GM23248 (cell line): ENCODE data around the gene PCDH12. TPM values are rescaled to one million over a fixed set of nuclear protein-coding genes. Genes with fewer than 3 reads are reported as not detected.

Source experiments
- DNase-seq: peaks from one replicate; pipeline ENCODE4 v3.0.0-alpha.2; 2015
- H2AFZ ChIP-seq: fragments of 200-600 bp; sonication (generic); 2 replicates; pipeline ENCODE4 v1.6.1; 2016; ENCODE audit warnings: antibody characterized with exemption
- H3F3A ChIP-seq: fragments of 200-600 bp; sonication (generic); 2 replicates; pipeline ENCODE4 v1.6.1; 2016; ENCODE audit warnings: mild to moderate bottlenecking, antibody characterized with exemption, mixed run types; ENCODE audit not compliant: insufficient read depth
- H3K27ac ChIP-seq: fragments of 200-600 bp; sonication (generic); 2 replicates; pipeline ENCODE4 v1.5.1; 2016; ENCODE audit warnings: mild to moderate bottlenecking
- H3K27me3 ChIP-seq: fragments of 200-600 bp; sonication (generic); replicated peaks from 2 replicates; pipeline ENCODE4 v1.6.1; 2016; ENCODE audit warnings: mild to moderate bottlenecking; ENCODE audit not compliant: insufficient read depth
- H3K36me3 ChIP-seq: fragments of 200-600 bp; sonication (generic); 2 replicates; pipeline ENCODE4 v1.6.1; 2016; ENCODE audit warnings: low read depth, mild to moderate bottlenecking
- H3K4me1 ChIP-seq: fragments of 200-600 bp; sonication (generic); 2 replicates; pipeline ENCODE4 v1.6.1; 2016; ENCODE audit warnings: mild to moderate bottlenecking; ENCODE audit not compliant: insufficient read depth
- H3K4me2 ChIP-seq: fragments of 200-600 bp; sonication (generic); one replicate; pipeline ENCODE4 v1.6.1; 2016; ENCODE audit warnings: mild to moderate bottlenecking; ENCODE audit not compliant: unreplicated experiment
- H3K4me3 ChIP-seq: fragments of 200-600 bp; sonication (generic); 2 replicates; pipeline ENCODE4 v1.5.1; 2016; ENCODE audit warnings: mild to moderate bottlenecking
- H3K79me2 ChIP-seq: fragments of 200-600 bp; sonication (generic); 2 replicates; pipeline ENCODE4 v1.6.1; 2016; ENCODE audit warnings: mild to moderate bottlenecking; ENCODE audit not compliant: insufficient read depth
- H3K9ac ChIP-seq: fragments of 200-600 bp; sonication (generic); 2 replicates; pipeline ENCODE4 v1.6.1; 2016; ENCODE audit warnings: mild to moderate bottlenecking
- H3K9me2 ChIP-seq: fragments of 200-600 bp; sonication (generic); 2 replicates; pipeline ENCODE4 v1.6.1; 2016; ENCODE audit warnings: mixed run types, mild to moderate bottlenecking, moderate library complexity; ENCODE audit not compliant: insufficient read depth
- H3K9me3 ChIP-seq: fragments of 200-600 bp; sonication (generic); one replicate; pipeline ENCODE4 v1.6.1; 2017; ENCODE audit warnings: low read depth
- H4K20me1 ChIP-seq: fragments of 200-600 bp; sonication (generic); 2 replicates; pipeline ENCODE4 v1.6.0; 2016; ENCODE audit not compliant: insufficient read depth
- EZH2 ChIP-seq: fragments of 200-600 bp; sonication (generic); IDR thresholded peaks from 2 replicates; pipeline ENCODE4 v1.6.1; 2018; ENCODE audit warnings: antibody characterized with exemption, mild to moderate bottlenecking; ENCODE audit not compliant: insufficient read depth, poor library complexity, severe bottlenecking
- EZH2phosphoT487 ChIP-seq: fragments of 200-600 bp; sonication (generic); IDR thresholded peaks from 2 replicates; pipeline ENCODE4 v1.6.1; 2018; ENCODE audit warnings: antibody characterized with exemption, moderate library complexity, mild to moderate bottlenecking, low read depth; ENCODE audit not compliant: insufficient read depth
- WGBS, 2 experiments: methylation state at CpG; one replicate each; pipeline ENCODE4 v1.1.6; 2015 to 2017; ENCODE audit warnings: low lambda C conversion rate in 2 of 2, low coverage in 1 of 2; ENCODE audit errors: missing lambda C conversion rate in 2 of 2; 5-methylcytosine and 5-hydroxymethylcytosine counted together
- in situ Hi-C: fragments of 300-500 bp; cut with MboI; formaldehyde crosslinking; loops from 2 replicates; pipeline ENCODE4 v1.15.0; 2020
- polyA plus RNA-seq: library from polyadenylated mRNA; unstranded; fragments of >200 nt; fragmentation: Nextera tagmentation; extraction: Ambion mirVana; gene quantifications from 2 replicates; pipeline ENCODE4 v1.2.1, GENCODE V29; 2016
- total RNA-seq: library from RNA; depleted of rRNA; stranded (reverse); fragments of >200 nt; shearing (Covaris generic); gene quantifications from 2 replicates; pipeline ENCODE4 v1.2.3, GENCODE V29; 2014

PCDH12 gene
- total and polyA plus RNA-seq, 2 experiments from 2014 or later, result 0.36 TPM; not detected in 1

- H3K36me3 ChIP-seq, result no peaks in the 10 kb centered on the region
- H2AFZ ChIP-seq, result no peak overlapping the region
- no peak overlapping the region for H3K4me3 ChIP-seq
- H3K27ac ChIP-seq, result no peak overlapping the region
- in situ Hi-C loops, result no loop called here
- H3K4me1 ChIP-seq, result peaks cover 6% of the 10 kb centered on the region; the same call in 1 of the 2 replicates
- no peaks in the 10 kb centered on the region for H3K9me2 ChIP-seq
- H3K79me2 ChIP-seq, result no peaks in the 10 kb centered on the region
- no peak overlapping the region for H3K9ac ChIP-seq
- H3K27me3 ChIP-seq, result no peaks in the 10 kb centered on the region
- H3F3A ChIP-seq, result no peaks in the 10 kb centered on the region
- H4K20me1 ChIP-seq, result no peaks in the 10 kb centered on the region
- H3K9me3 ChIP-seq, result no peaks in the 10 kb centered on the region
- DNase-seq, result no peak
- TF ChIP-seq EZH2phosphoT487, result no peak
- no peak for TF ChIP-seq EZH2
- 83 to 84% methylated on average over 6 of the region's 6 CpGs for WGBS, 2 experiments
- no peak overlapping the region for H3K4me2 ChIP-seq
These were observed 42.1 kb downstream of the PCDH12 start for GRCh38 chr5:141915881-141916336.

- Histone ChIP-seq H3K79me2 (no peaks in the 10 kb centered on the region), H3K4me2 (no peak overlapping the region), H4K20me1 (no peaks in the 10 kb centered on the region), H2AFZ (no peak overlapping the region), H3K36me3 (no peaks in the 10 kb centered on the region), H3K9me3 (no peaks in the 10 kb centered on the region), H3K4me3 (no peak overlapping the region), H3K27me3 (no peaks in the 10 kb centered on the region), H3F3A (peaks cover 5% of the 10 kb centered on the region; the same call in 1 of the 2 replicates), H3K9me2 (no peaks in the 10 kb centered on the region), H3K4me1 (peaks cover 11% of the 10 kb centered on the region; the same call in 1 of the 2 replicates), H3K9ac (no peak overlapping the region), H3K27ac (no peak overlapping the region)
- no peak for TF ChIP-seq EZH2phosphoT487
- TF ChIP-seq EZH2, result no peak
- in situ Hi-C loops, result no loop called here
- no peak for DNase-seq
- WGBS, 2 experiments, result 75 to 84% methylated on average over 3 of the region's 3 CpGs
These were observed 43.2 kb downstream of the PCDH12 start for GRCh38 chr5:141914797-141915196.

- Histone ChIP-seq H3K9me3 (no peaks in the 10 kb centered on the region), H3K4me2 (peak overlapping the region; percentile 76), H3F3A (peaks cover 7% of the 10 kb centered on the region; the same call in 1 of the 2 replicates), H3K36me3 (no peaks in the 10 kb centered on the region), H4K20me1 (no peaks in the 10 kb centered on the region; the same call in 1 of the 2 replicates), H3K27me3 (no peaks in the 10 kb centered on the region), H3K9ac (peak overlapping the region; percentile 48), H3K4me1 (peaks cover 13% of the 10 kb centered on the region), H3K27ac (no peak overlapping the region), H2AFZ (peak overlapping the region; percentile 81), H3K79me2 (no peaks in the 10 kb centered on the region), H3K9me2 (no peaks in the 10 kb centered on the region), H3K4me3 (peak overlapping the region; percentile 61)
- 14 to 15% methylated on average over 32 of the region's 40 CpGs for WGBS, 2 experiments
- TF ChIP-seq EZH2 (no peak), EZH2phosphoT487 (no peak)
- in situ Hi-C loops, result no loop called here
- DNase-seq, result peak; percentile 60
These were observed 43.7 kb downstream of the PCDH12 start for GRCh38 chr5:141914199-141914743.

- H3K79me2 ChIP-seq, result no peaks in the 10 kb centered on the region
- no peaks in the 10 kb centered on the region; the same call in 1 of the 2 replicates for H4K20me1 ChIP-seq
- H3K27me3 ChIP-seq, result no peaks in the 10 kb centered on the region
- H3K4me2 ChIP-seq, result peak overlapping the region; percentile 76
- H3K9ac ChIP-seq, result peak overlapping the region; percentile 48
- in situ Hi-C loops, result no loop called here
- no peak for TF ChIP-seq EZH2
- no peak for TF ChIP-seq EZH2phosphoT487
- H3K9me3 ChIP-seq, result no peaks in the 10 kb centered on the region
- H3K9me2 ChIP-seq, result no peaks in the 10 kb centered on the region
- peaks cover 18% of the 10 kb centered on the region for H3K4me1 ChIP-seq
- no peak overlapping the region for H3K27ac ChIP-seq
- 8 to 11% methylated on average over 16 of the region's 16 CpGs for WGBS, 2 experiments
- H3K4me3 ChIP-seq, result peak overlapping the region; percentile 61
- peaks cover 13% of the 10 kb centered on the region for H3F3A ChIP-seq
- H2AFZ ChIP-seq, result peak overlapping the region; percentile 81
- peak; percentile 47 for DNase-seq
- no peaks in the 10 kb centered on the region for H3K36me3 ChIP-seq
These were observed 44.3 kb downstream of the PCDH12 start for GRCh38 chr5:141913560-141914198.
